Measurements from ENCODE around the gene RFX7.

DNA sequence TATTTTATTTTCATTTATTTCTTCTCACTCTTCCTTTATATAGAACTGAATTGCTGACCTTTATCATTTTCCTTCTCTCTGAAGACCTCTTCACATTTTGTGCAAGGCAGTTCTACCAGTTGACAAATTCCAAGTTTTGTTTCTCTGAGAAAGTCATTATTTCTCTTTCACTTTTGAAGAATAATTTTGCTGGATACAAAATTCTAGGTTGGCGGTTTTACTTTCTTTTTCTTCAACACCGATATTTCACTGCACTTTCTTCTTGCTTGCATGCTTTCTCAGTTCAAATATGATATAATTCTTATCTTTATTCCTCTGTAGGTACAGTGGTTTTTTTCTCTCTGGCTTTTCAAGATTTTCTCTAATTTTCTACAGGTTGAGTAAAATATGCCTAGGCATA, 15.9 kb downstream of the RFX7 start:
- TF ChIP-seq EGR1 (IDR thresholded peaks at IDR 0.05) (no peak), RAD21 (IDR thresholded peaks at IDR 0.05; ENCODE audit: low read depth) (no peak)

All from Ishikawa (cell line).